K562 (cell line): ENCODE data around the gene UROS. TPM values are rescaled to one million over a fixed set of nuclear protein-coding genes. Genes with fewer than 3 reads are reported as not detected.

ENCODE experiments used
- ATAC-seq: fragments of 200-7000 bp; cut with Tn5 transposase; 3 replicates; pipeline ENCODE4 v1.9.1; 2020; ENCODE audit warnings: moderate library complexity
- BruUV-seq: library from RNA; stranded (reverse); fragments of 400-500 nt; replicated peaks from 2 replicates; lab custom pipeline; 2021; lab: Mats Ljungman, UMichigan
- CTCF ChIA-PET: fragments of 300-600 bp; formaldehyde crosslinking; extraction: SDS; loops from one replicate; lab custom pipeline; 2021; ENCODE audit warnings: low intra/inter-chr PET ratio; lab: Yijun Ruan, JAX
- POLR2A ChIA-PET: fragments of 300-600, 350-650 bp; sonication (Branson Sonifier 250); formaldehyde crosslinking; extraction: SDS; loops from one replicate; lab custom pipeline; 2021; ENCODE audit warnings: antibody characterized with exemption, inconsistent platforms; lab: Yijun Ruan, JAX
- DNase-seq, 4 experiments: peaks; one replicate each; pipeline versions ENCODE4 v3.0.0 to v3.0.0-alpha.2; 2011 to 2018; ENCODE audit warnings: low spot score in 3 of 4, mixed read lengths in 3 of 4; ENCODE audit errors: extremely low read depth in 1 of 4
- FAIRE-seq: peaks from 2 replicates; lab custom pipeline; 2011; peaks lifted over from hg19 to GRCh38; lab: Jason Lieb, UNC
- H2AFZ ChIP-seq: 2 replicates; pipeline ENCODE4 v1.6.0; 2011; ENCODE audit warnings: low read depth, low read length, control low read depth, inconsistent platforms
- H3K27ac ChIP-seq: fragments of 200-600 bp; 3 replicates; pipeline ENCODE4 v1.8.0; 2011; ENCODE audit warnings: low read depth, mild to moderate bottlenecking, control low read depth, inconsistent platforms, low read length, moderate library complexity, mixed read lengths; ENCODE audit errors: extremely low read depth
- H3K27me3 ChIP-seq, 2 experiments: fragments of 300-600 bp in 1 of 2; 2 replicates in 1 of 2; 3 replicates in 1 of 2; pipeline versions ENCODE4 v1.6.0 to v1.8.0; 2011; ENCODE audit warnings: inconsistent platforms in 2 of 2, low read length in 2 of 2, mild to moderate bottlenecking in 1 of 2, mixed read lengths in 1 of 2, moderate library complexity in 1 of 2; ENCODE audit not compliant: control insufficient read depth in 2 of 2, insufficient read depth in 2 of 2
- H3K36me3 ChIP-seq: fragments of 300-600 bp; 3 replicates; pipeline ENCODE4 v1.8.0; 2011; ENCODE audit warnings: mild to moderate bottlenecking, low read length, inconsistent platforms; ENCODE audit not compliant: control insufficient read depth, insufficient read depth
- H3K4me1 ChIP-seq, 2 experiments: fragments of 200-600 bp in 1 of 2; replicated peaks in 1 of 2; 2 replicates in 1 of 2; 3 replicates in 1 of 2; pipeline versions ENCODE4 v1.5.1 to v1.8.0; 2011; ENCODE audit warnings: inconsistent platforms in 2 of 2, low read length in 2 of 2, mild to moderate bottlenecking in 1 of 2, mixed read lengths in 1 of 2, moderate library complexity in 1 of 2; ENCODE audit not compliant: control insufficient read depth in 2 of 2, insufficient read depth in 2 of 2
- H3K4me2 ChIP-seq: 2 replicates; pipeline ENCODE4 v1.6.1; 2011; ENCODE audit warnings: low read length, control low read depth, inconsistent platforms, mixed read lengths; ENCODE audit not compliant: insufficient read depth
- H3K4me3 ChIP-seq: fragments of 200-600 bp; sonication (generic), shearing (Covaris generic); 2 replicates; pipeline ENCODE4 v1.5.1; 2016; ENCODE audit warnings: control low read depth, inconsistent platforms
- H3K79me2 ChIP-seq: fragments of 200-600 bp; 3 replicates; pipeline ENCODE4 v1.8.0; 2011; ENCODE audit warnings: low read length, inconsistent platforms; ENCODE audit not compliant: control insufficient read depth, insufficient read depth
- H3K9ac ChIP-seq, 2 experiments: 2 replicates each; pipeline versions ENCODE4 v1.6.0 to v1.6.1; 2011; ENCODE audit warnings: low read depth in 2 of 2, low read length in 2 of 2, control low read depth in 1 of 2, inconsistent platforms in 1 of 2, mild to moderate bottlenecking in 1 of 2, mixed read lengths in 1 of 2; ENCODE audit not compliant: insufficient read depth in 1 of 2
- H3K9me1 ChIP-seq: one replicate; pipeline ENCODE4 v1.6.0; 2011; ENCODE audit warnings: inconsistent platforms, mild to moderate bottlenecking, low read length, moderate library complexity; ENCODE audit not compliant: control insufficient read depth, insufficient read depth
- H3K9me3 ChIP-seq: replicated peaks from 2 replicates; pipeline ENCODE4 v1.5.1; 2011; ENCODE audit warnings: low read depth, low read length, inconsistent platforms; ENCODE audit not compliant: control insufficient read depth, insufficient read depth
- H4K20me1 ChIP-seq: replicated peaks from 2 replicates; pipeline ENCODE4 v1.6.1; 2011; ENCODE audit warnings: low read length, inconsistent platforms, mixed read lengths; ENCODE audit not compliant: control insufficient read depth, insufficient read depth
- BRCA1 ChIP-seq, 2 experiments: fragments of 450-650 bp in 1 of 2; sonication (generic) in 1 of 2; formaldehyde crosslinking in 1 of 2; IDR thresholded peaks; 2 replicates each; pipeline versions ENCODE4 v1.5.0 to v1.6.1; 2017 to 2020; ENCODE audit warnings: mild to moderate bottlenecking in 1 of 2, missing genetic modification reagents in 1 of 2
- HDAC6 ChIP-seq: IDR thresholded peaks from 2 replicates; pipeline ENCODE4 v1.6.1; 2012; ENCODE audit warnings: low read depth, mild to moderate bottlenecking, control low read depth, inconsistent platforms, low read length, moderate library complexity
- MTF1 ChIP-seq: fragments of 250-450 bp; sonication (Bioruptor Pico); IDR thresholded peaks from 2 replicates; pipeline ENCODE4 v1.9.0; 2021; ENCODE audit warnings: moderate library complexity, mild to moderate bottlenecking, inconsistent platforms, borderline replicate concordance
- NR0B1 ChIP-seq: fragments of 450-650 bp; IDR thresholded peaks from one replicate; pipeline ENCODE4 v1.6.1; 2018; ENCODE audit warnings: mild to moderate bottlenecking, moderate library complexity; ENCODE audit not compliant: partially characterized antibody
- PTBP1 ChIP-seq: fragments of 200-400 bp; formaldehyde crosslinking; IDR thresholded peaks from 2 replicates; pipeline ENCODE4 v1.6.1; 2017; ENCODE audit warnings: low read depth, low read length
- SIN3A ChIP-seq, 2 experiments: fragments of 150-350 bp in 1 of 2; IDR thresholded peaks; 2 replicates each; pipeline ENCODE4 v1.6.1; 2011 to 2016; ENCODE audit warnings: borderline replicate concordance in 2 of 2, low read depth in 2 of 2, low read length in 2 of 2, mild to moderate bottlenecking in 2 of 2, moderate library complexity in 2 of 2; ENCODE audit not compliant: control insufficient read depth in 1 of 2
- SIRT6 ChIP-seq: IDR thresholded peaks from one replicate; pipeline ENCODE4 v1.6.1; 2012; ENCODE audit warnings: low read depth, mild to moderate bottlenecking, control low read depth, inconsistent platforms, low read length, moderate library complexity
- STAT5A ChIP-seq: IDR thresholded peaks from 2 replicates; pipeline ENCODE4 v1.6.1; 2012; ENCODE audit warnings: low read length, inconsistent platforms, borderline replicate concordance
- TAF9B ChIP-seq: fragments of 450-650 bp; IDR thresholded peaks from 2 replicates; pipeline ENCODE4 v1.6.1; 2018; ENCODE audit warnings: mild to moderate bottlenecking; ENCODE audit not compliant: partially characterized antibody
- YY1 ChIP-seq, 3 experiments: IDR thresholded peaks; 2 replicates each; pipeline ENCODE4 v1.6.1; 2011; ENCODE audit warnings: low read length in 2 of 3, mild to moderate bottlenecking in 2 of 3, moderate library complexity in 2 of 3, borderline replicate concordance in 1 of 3, control low read depth in 1 of 3, low read depth in 1 of 3; ENCODE audit not compliant: insufficient read depth in 3 of 3, insufficient replicate concordance in 2 of 3, control insufficient read depth in 1 of 3, insufficient read length in 1 of 3; ENCODE audit errors: extremely low read depth in 1 of 3
- ZEB2 ChIP-seq: fragments of 450-650 bp; IDR thresholded peaks from 2 replicates; pipeline ENCODE4 v1.6.1; 2016
- ZNF197 ChIP-seq: fragments of 200-800 bp; sonication (Bioruptor generic); IDR thresholded peaks from 2 replicates; pipeline ENCODE4 v1.6.1; 2016; ENCODE audit warnings: low read depth, missing genetic modification characterization, missing compliant biosample characterization
- ZNF436 ChIP-seq: fragments of 250-450, 450-650 bp; sonication (Bioruptor Pico); formaldehyde crosslinking; IDR thresholded peaks from 2 replicates; pipeline ENCODE4 v1.7.0; 2020; ENCODE audit warnings: mild to moderate bottlenecking
- ZNF695 ChIP-seq: fragments of 450-650 bp; formaldehyde crosslinking; IDR thresholded peaks from 2 replicates; pipeline ENCODE4 v1.4.0; 2020; ENCODE audit warnings: mild to moderate bottlenecking, moderate library complexity
- ZNF699 ChIP-seq: fragments of 250-450 bp; sonication (Bioruptor Pico); IDR thresholded peaks from 2 replicates; pipeline ENCODE4 v1.8.0; 2021; ENCODE audit warnings: mild to moderate bottlenecking, moderate library complexity; ENCODE audit not compliant: insufficient replicate concordance
- WGBS: fragments of 100-300 bp; shearing (Covaris generic); methylation state at CpG from one replicate; pipeline ENCODE4 v1.1.6; 2016; ENCODE audit warnings: low coverage, mixed read lengths; ENCODE audit not compliant: insufficient coverage; ENCODE audit errors: missing lambda C conversion rate; 5-methylcytosine and 5-hydroxymethylcytosine counted together
- in situ Hi-C: fragments of 300-500 bp; cut with MboI; formaldehyde crosslinking; loops from 4 replicates; pipeline ENCODE4 v1.15.0; 2018; ENCODE audit warnings: inconsistent platforms, mixed read lengths
- intact Hi-C: fragments of 100-400 bp; cut with micrococcal nuclease; formaldehyde crosslinking; loops from 2 replicates; pipeline ENCODE4 v1.14.2; 2022
- polyA plus RNA-seq, 8 experiments: library from polyadenylated mRNA; depleted of rRNA in 4 of 8; stranded (reverse) in 5 of 8; unstranded in 3 of 8; fragments of >200 nt; fragmentation: Nextera tagmentation in 2 of 8; fragmentation: Illumina TruSeq in 1 of 8; extraction: Ambion mirVana in 2 of 8; extraction: Trizol in 1 of 8; gene quantifications; 2 replicates each; pipeline versions ENCODE4 v1.2.1 to v1.2.3, GENCODE V29; 2011 to 2014; ENCODE audit warnings: inconsistent platforms in 1 of 8, missing spikeins in 1 of 8
- total RNA-seq, 7 experiments: library from RNA; depleted of rRNA in 6 of 7; stranded (reverse); fragments of >200 nt in 6 of 7; fragmentation: Illumina TruSeq in 2 of 7; extraction: Trizol in 2 of 7; gene quantifications; 2 replicates each; pipeline versions ENCODE4 v1.2.1 to v1.2.3, GENCODE V29; 2011 to 2021; ENCODE audit warnings: low replicate concordance in 1 of 7

UROS gene
- total and polyA plus RNA-seq, 9 of the 15 experiments (the other 6 are each of a cell fraction or from before 2014, with no cell fraction given), result 6.4 to 39.1 (median 32.3) TPM

DNA sequence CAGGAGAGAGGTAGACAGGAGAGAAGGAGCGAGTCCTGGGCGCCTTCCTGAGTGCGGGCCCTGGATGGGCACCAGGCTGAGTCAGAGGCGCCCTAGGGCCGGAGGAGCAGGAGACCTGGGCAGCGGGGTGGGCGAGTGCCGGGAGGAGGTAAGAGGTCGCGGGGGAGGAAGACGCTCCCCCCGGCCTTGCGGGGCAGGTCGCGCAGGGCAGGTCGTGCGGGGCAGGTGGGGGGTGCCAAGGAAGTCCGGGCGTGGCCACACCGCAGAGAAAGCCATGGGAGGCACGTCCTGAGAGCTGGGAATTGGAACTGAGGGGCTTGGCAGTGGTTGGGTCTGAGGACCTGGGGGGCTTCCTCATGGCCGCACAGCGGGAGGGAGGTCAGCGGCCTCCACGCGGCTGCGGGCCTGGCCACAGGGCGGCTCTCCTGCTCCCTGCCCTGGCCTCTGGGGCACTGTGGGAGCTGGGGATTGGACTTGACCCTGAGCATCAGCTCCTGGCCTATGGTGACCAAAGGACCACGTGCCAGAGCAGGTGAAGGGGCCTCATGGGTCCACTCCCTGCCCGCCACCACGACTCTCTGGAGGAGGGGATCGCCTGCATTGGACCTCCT lies 48.4 kb downstream of the UROS start:
- H3K9me3 ChIP-seq, result no peaks in the 10 kb centered on the region
- no peaks in the 10 kb centered on the region for H3K79me2 ChIP-seq
- no peaks in the 10 kb centered on the region for H3K9me1 ChIP-seq
- no peak overlapping the region for H3K9ac ChIP-seq
- no peaks in the 10 kb centered on the region for H4K20me1 ChIP-seq
- no peak for DNase-seq
- in situ Hi-C loops (no loop called here), intact Hi-C loops (no loop called here)
- WGBS, result 45% methylated on average over 2 of the region's 32 CpGs
- H3K4me3 ChIP-seq, result no peak overlapping the region
- no peak for ATAC-seq
- no peak overlapping the region for H3K4me2 ChIP-seq
- no peaks in the 10 kb centered on the region for H3K36me3 ChIP-seq
- no peak overlapping the region for H3K27ac ChIP-seq
- TF ChIP-seq ZEB2, result no peak
- TF ChIP-seq ZNF695 (CRISPR knock-in tag), result no peak
- no peak for TF ChIP-seq MTF1 (CRISPR knock-in tag)
- no peak for TF ChIP-seq NR0B1
- TF ChIP-seq HDAC6, result no peak
- no peak for TF ChIP-seq TAF9B
- no peak for TF ChIP-seq YY1 (IDR thresholded peaks at IDR 0.05; ENCODE audit: borderline replicate concordance in 1 of 3, control insufficient read depth in 1 of 3, extremely low read depth in 1 of 3, insufficient read depth in 3 of 3, insufficient read length in 1 of 3, insufficient replicate concordance in 2 of 3, low read depth in 1 of 3, low read length in 2 of 3)
- TF ChIP-seq SIN3A (IDR thresholded peaks at IDR 0.05; ENCODE audit: borderline replicate concordance in 2 of 2, control insufficient read depth in 1 of 2, low read depth in 2 of 2, low read length in 2 of 2), result no peak
- no peak for TF ChIP-seq PTBP1
- TF ChIP-seq BRCA1 (IDR thresholded peaks at IDR 0.05), result no peak
- TF ChIP-seq BRCA1 (CRISPR knock-in tag; IDR thresholded peaks at IDR 0.05), result no peak
- TF ChIP-seq ZNF699 (CRISPR knock-in tag), result no peak
- no peak for TF ChIP-seq ZNF436 (CRISPR knock-in tag)
- no peak for TF ChIP-seq SIRT6
- TF ChIP-seq STAT5A, result no peak
- TF ChIP-seq ZNF197, result no peak
- TF ChIP-seq, all 486 proteins: peak for 0
- FAIRE-seq, result no peak
- no TSS peak for BruUV-seq
- H3K4me1 ChIP-seq, result peaks cover 0 to 13% of the 10 kb centered on the region in 2 experiments; a peak in 2 of 5 replicates
- ChIA-PET CTCF (no interaction called here), POLR2A (no interaction called here)
- H3K27me3 ChIP-seq, result no peaks in the 10 kb centered on the region
- no peak overlapping the region for H2AFZ ChIP-seq
